Fibroblast of skin of left biceps (primary cell): ENCODE measurements around the gene MYL7.
"Not testable (repeated sequence)": the region's sequence is repeated elsewhere in the genome, so short reads cannot be mapped to it uniquely, and the experiment has no call there.

Experiments
- DNase-seq, 2 experiments: peaks; one replicate each; pipeline ENCODE4 v3.0.0-alpha.2; 2013; ENCODE audit warnings: low read depth in 2 of 2

Gene MYL7, protein sequence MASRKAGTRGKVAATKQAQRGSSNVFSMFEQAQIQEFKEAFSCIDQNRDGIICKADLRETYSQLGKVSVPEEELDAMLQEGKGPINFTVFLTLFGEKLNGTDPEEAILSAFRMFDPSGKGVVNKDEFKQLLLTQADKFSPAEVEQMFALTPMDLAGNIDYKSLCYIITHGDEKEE

DNA sequence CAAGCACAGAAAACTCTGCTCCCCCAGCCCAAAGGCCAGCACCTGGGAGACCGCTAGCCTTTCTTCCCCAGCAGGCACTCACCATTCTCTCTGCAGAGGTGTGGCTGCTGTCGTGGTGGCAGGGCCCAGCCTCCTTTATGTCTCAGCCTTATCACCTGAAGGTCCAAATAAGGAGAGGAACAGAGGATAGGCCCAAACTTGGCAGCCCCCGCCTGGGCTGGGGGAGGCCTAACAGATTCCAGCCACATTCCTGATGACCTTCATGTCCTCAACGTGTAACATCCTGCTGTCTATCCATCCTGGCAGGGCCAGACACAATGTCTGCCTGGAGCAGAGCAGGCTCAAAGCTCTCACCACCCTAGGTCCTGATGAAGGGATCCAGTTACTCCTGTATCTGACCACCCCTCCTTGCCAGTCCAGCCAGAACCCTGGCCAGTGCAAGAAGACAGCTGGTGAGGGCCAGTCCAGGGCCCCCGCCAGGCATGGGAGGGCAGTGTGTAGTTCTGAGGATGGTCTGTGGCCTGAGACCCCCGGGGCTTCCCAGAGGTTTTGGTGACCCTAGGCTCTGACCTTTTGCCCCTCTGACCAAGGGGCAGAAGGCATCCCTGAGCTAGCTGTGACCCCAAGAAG, at the start of gene MYL7:
Gene MYL7, minus strand, starts transcription at position 112 of the 630 bp plus-strand sequence. Its CDS starts 27 bp downstream, at position 85.
- no peak for DNase-seq

DNA sequence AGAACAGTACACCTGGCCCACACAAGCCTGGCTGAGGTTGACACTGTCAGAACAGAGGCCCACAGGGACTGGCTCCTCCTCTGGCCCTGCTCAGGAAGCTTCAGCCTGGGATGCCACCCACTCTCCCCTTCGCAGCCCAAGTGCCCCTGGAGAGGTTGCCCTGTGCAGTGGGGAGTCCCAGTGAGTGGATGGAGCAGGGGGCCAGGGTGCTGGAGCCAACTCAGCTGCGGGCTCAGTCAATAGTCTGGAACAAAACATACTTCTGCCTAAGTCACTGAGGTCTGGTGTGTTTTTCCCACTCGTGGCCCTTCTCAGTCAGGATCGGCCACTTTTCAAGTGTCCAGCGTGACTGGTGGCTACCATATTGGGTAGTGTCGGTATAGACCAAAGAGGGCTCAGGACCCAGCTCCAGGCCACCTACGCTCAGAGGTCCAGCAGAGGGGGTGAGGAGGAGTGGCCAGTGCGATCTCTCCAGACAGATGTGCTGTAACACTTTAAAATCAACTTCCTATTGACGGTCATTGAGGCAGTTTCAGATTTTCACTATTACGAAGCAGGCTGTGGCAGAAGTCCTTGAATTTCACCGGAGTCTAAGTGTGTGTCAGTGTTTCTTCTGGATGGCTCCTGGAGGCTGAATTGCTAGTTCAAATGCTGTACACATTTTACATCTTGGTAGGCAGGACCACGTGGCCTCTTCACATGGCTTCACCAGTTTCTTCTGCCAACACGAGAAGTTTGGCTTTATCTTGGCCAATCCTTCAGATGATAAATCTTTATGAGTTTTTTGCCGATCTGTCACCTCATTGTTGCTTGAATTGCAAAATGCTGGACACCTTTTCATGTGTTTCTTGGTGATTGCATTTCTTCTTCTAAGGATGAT, 49.1 kb upstream of the MYL7 start:
- DNase-seq, result no peak

DNA sequence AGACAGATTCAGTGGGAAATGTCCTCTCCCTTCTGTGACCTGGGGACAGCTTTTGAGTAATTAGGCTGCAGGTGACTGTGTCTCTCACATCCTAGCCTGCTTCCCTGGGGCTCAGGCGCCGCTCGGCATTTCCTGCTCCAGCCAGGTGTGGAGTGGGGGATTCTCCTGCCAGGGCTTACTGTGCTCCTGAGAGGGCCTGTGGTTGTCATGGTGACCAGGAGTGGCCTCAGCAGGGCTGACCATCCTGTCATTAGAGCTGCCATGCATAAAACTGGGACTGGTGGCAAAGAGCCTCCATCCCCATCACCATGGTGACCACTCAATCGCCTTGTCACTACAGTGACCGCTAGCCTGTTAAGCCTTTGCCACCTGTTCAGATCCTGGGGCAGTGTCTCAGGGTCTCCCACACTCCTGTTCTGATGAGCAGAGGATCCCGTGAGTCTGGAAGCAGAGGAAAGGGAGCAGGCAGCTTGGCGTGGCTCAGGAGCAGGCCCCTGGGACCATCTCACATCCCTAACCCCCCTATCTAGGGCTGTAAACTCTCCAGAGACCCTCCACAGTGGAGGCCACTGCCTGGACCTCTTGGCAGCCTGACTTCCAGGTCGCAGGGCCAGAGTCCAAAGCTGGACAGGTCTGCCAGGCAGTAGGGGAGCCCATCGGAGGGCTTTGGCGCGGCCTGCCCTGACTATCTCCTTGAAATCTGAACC, 48.3 kb upstream of the MYL7 start, which contains the start of gene GCK:
Gene GCK, minus strand, starts transcription at position 154 of the 707 bp plus-strand sequence. CDS start 486 bp downstream, outside the sequence.
- DNase-seq, result no peak

DNA sequence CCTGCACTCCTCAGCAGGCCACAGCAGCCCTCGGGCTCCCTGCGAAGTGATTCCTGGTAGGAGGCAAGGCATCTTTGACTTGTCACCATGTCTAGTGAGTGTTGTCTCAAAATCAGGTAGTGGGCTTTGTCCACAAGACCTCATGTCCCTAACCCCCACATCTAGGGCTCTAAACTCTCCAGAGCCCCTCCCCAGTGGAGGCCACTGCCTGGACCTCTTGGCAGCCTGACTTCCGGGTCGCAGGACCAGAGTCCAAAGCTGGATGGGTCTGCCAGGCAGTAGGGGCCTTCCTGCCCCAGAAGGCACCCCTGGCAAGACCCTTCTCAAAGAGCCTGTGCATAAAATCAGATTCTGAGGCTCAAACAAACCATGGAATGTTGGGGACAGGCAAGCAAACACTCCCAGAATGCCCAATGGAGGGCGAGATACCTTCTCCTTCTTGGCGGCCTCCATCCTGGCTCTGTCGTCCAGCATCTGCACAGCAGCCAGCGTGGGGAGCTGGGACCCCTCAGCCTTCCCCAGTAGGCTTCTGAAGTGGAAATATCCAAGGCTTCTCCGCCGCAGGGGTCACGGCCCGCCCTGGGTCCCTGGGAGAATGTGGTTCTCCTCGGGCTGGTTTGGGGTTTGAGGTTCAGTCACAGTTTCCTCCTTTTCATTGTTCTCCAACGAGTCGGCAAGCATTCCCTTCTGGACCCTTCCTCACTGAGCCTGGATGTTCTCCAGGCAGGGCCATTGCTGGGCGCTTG, 47.5 kb upstream of the MYL7 start:
- no peak for DNase-seq

DNA sequence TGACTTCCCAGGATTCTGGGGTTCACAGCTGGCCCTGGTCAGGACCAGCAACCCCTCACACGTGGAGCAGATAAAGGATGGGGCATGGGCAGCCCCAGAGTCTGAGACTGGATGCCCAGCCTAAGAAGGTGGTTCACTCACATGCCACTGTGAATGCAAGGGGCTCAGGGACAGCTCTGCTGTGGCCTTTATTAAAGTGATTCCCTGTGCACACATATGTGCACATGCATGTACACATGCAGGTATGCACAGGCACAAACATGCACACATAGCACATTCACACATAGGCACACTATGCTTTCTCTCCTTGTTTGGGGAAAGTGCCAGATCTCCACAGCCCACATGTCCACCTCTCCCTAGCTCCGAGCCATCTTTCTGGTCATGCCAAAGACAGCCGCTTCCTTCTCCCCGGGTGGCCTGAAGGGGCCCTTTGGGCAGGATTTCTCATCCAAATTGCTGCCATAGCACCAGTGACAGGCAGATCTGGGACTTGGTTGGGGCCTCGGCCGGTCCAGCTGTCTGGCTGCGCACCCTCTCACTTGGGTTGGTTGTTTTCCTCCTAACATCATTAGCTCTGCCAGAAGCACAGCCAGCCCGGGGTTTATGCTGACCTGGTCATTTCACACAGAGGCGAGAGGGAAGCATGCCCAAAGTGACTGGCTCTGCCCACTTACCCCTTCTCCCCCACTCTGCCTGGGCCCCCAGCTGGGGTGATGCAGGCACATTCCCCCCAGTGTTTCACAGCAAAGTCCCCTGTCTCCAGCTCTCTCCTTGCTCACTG, 46.7 kb upstream of the MYL7 start:
- no peak for DNase-seq

DNA sequence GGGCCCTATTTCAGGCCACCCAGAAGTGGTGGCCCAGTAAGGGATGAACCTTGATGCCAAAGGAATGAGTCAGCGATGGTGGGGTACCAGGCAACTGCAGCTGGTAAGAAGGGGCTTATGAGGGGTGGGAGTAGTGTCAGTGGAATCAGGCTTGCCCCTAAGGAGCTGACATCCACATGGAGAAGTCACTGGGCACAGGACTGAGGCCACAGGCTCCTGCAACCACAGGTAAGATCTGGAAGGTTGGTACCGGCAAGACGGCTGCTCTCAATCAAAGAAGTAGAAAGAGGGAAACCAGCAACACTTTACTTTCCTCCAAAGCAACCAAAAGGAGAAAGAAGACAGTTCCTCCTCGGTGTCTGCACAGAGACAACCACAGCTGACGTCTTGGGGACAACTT, 45.6 kb upstream of the MYL7 start:
- DNase-seq, result no peak

DNA sequence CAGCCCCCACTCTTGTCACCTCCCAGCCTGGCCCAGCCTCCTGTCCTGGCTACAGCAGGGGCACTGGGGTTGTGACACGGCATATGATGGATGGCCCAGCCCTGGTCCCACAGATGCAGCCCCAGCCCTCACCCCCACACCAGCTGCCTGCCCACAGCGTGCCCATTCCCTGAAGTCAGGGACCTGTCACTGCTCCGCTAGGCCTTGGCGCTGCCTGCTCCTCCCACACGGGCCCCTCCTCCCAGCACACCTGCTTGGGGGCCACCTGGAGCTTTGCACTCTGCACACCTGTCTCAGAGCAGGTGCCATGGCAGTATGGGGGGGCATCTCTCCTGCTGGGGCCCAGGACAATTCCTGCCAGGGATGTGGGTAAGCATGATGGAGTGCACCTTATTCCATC, 44.6 kb upstream of the MYL7 start:
- no peak for DNase-seq

DNA sequence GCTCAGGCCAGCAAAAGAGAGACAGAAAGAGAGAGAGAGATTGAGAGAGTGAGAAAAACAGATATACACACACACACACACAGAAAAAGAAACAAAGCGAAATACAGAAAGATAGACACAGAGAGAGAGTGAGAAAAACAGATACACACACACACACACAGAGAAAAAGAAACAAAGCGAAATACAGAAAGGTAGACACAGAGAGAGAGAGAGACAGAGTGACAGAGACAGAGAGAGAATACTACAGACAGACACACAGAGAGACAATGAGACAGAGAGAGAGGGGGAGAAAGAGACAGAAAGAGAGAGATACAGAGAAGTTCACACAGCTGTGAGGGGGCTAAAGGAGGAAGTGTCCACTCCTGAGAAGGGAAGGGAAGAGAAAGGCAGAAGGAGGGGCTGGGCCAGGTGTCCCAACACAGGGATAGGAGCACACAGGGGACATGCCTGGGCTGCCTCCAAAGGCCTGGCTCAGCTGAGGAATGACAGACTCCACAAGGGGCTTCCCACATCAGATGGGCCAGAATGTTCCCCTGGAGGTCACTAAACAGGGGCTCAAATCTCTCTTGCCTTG, 43.8 kb upstream of the MYL7 start:
- DNase-seq, result no peak

DNA sequence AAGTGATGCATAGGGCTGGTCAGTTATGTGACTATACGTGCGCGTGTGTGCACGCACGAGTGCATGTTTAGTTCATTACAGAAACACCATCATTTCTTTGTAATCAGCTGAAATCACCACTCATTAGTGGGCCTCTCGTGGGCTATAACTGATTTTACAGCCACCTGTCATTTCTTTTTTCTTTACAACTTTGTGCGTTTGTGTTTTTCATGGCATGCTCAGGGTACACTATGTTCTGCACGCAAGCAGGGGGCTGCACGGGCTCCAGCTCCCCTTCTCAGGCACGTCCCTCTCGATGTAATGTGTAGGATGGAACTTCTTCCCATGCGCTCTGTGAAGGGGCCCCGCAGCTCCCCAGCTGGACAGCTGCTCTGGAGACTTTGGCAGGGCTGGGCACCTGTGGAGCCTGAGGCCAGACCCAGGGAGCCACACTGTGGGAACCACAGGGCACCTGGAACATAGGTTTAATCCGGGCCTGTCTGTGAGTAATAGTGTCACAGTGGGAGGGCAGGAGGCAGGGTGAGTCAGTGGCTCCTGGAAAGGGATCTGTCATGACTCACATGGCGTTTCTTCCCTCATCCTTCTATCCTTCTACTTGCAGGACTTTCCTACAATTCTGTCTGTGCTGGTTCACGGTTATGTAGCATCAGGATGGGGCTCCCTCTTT, 43.2 kb upstream of the MYL7 start:
- peak; percentile 31 to 33 for DNase-seq

DNA sequence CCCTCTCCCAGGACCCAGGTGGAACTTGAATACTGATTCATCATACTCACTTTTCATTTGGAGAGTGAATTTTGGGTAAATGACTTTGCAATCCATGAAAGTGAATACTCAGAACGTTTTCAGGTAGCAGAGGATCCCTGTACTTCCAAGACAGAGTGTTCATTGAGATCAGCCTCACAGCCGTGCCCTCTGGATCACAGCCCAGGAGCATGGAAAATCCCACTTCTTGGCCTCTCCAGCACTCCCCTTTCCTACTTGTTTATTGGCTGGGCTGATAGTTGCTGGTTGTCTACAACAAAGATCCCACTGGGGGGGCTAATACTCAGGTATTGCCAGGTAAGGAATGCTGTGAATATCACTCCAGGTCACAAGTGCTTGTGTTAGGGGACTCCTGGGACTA, 42.3 kb upstream of the MYL7 start:
- no peak for DNase-seq

DNA sequence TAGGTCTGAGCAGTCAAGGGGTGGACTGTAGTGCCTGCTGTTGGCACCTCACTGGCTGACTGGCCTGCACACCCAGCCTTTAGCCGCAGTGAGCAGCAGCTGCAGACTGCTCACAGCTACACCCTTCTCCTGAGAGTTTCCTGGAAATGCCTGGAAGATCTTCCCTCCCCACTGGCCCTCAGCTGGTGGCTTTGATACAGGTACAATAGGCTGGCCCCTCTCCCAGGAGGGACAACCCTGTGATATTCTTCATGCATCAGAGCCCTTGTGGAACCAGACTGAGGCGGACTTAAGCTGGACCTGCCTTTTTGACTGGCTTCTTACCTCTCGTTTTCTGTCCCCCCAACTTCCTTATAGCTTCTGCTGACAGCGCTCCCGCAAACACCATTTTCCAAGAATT, 41.7 kb upstream of the MYL7 start:
- DNase-seq, result no peak

DNA sequence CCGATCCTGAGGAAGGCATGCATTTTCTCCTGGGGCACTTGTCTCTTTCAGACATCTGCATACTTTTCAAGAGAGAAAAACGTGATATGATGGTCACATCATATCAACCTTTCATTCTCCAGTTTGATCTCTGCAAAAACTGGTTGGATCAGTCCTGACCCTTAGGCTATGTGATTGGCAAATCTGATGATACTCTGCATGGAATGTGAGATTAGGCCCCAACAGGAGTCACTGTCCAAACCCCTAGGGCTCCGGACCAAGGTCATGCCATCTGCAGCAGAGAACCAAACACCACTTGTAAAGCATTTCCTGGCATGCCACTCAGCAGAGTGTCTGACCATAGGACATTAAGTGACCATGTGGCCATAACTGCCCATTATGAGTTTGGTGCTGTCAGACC, 39.5 kb upstream of the MYL7 start:
- DNase-seq, result no peak

DNA sequence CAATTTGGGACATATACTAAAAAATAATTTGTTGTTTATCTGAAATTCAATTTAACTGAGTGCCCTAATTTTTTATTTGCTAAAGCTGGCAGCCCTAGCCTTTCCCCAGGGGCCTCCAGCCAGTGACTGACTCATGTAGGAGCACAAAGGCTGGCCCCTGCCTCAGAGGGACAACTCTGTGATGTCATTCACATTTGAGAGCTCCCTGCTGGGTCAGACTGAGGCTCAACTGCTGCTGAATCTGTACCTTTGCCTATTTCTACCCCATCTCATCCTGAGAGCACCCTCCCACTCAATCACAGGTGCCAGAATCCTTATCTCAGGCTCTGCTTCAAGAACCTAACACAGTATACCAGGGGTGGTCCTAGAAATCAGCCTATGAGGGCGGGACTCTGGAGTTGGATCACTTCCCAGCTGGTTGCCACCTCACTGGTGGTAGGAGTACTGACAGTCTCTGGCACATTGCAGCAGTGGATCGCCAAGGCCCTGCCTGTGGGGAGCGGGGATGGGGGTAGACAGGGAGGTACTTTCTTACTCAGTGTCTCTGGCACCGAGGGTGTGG, 36.5 kb upstream of the MYL7 start:
- no peak for DNase-seq

DNA sequence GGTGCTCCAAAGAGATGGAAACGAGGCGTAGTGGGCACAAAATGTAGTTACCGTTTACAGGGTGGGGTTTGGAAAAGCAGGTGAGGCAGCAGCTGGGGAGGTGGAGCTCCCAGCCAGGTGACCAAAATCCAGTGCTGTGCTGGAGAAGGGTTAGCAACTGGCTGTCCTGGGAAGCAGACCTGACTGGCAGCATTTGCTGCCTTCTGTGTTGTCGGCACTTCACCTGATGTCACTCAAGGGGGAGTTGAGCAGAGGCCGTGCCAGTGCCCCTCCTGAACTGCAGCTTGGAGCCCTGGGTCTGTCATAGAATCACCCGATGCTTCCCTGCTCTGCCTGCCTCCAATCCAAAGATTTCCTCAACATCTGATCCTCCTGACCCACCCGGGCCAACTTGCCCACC, 35.4 kb upstream of the MYL7 start:
- no peak for DNase-seq

DNA sequence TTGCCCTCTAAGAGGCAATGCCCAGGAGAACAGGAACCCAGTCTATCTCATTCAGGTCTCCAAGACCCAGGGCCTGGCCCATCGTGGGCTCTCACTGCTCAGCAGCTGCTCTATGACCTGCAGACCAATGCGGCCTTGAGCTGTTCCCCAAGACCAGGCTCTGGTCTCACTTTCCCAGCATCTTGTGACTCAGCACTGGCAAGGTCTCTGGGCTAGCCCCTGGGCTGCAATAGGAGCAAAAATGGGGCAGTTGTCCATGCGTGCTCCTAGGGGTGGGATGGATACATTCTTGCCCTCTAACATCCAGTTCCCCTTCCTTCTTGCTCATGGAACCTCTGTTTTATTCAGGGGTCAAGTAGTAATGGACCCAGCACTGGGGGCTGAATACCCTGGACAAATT, 34.6 kb upstream of the MYL7 start:
- DNase-seq, result no peak

DNA sequence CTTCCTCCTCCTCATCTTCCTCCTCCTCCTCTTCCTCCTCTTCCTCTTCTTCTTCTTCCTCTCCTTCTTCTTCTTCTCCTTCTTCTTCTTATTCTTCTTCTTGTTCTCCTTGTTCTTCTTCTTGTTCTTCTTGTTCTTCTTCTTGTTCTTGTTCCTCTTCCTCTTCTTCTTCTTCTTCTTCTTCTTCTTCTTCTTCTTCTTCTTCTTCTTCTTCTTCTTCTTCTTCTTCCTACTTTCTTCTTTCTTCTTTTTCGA, 33.5 kb upstream of the MYL7 start:
- not testable (repeated sequence) for DNase-seq

DNA sequence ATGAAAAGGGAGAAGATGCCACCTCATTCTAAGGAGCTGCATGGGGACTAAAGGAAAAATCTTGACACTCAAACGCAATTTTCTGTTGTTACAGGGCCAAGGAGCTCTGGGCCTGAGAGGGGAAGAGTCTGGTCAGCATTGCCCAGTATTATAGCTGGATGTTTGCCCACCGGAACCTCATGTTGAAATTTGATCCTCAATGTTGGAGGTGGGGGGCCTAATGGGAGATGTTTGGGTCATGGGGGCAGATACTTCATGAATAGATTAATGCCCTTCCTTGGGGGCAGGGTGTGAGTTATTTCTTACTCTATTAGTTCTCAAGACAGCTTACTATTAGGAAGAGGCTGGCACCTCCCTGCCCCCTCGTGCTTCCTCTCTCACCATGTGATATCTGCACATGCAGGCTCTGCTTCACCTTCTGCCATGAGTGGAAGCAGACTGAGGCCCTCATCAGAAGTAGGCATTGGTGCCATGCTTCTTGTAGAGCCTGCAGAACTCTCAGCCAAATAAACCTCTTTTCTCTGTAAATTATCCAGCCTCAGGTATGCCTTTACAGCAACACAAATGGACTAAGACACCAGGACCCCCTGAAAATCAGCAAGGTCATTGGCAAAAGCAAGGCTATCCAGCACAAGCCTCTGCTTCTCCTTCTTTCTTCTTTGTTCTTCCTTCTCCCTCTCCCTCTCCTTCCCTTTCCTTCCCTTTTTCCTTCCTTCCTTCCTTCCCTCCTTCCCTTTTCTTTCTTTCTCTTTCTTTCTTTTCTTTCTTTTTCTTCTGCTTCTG, 33.0 kb upstream of the MYL7 start:
- DNase-seq, result no peak

DNA sequence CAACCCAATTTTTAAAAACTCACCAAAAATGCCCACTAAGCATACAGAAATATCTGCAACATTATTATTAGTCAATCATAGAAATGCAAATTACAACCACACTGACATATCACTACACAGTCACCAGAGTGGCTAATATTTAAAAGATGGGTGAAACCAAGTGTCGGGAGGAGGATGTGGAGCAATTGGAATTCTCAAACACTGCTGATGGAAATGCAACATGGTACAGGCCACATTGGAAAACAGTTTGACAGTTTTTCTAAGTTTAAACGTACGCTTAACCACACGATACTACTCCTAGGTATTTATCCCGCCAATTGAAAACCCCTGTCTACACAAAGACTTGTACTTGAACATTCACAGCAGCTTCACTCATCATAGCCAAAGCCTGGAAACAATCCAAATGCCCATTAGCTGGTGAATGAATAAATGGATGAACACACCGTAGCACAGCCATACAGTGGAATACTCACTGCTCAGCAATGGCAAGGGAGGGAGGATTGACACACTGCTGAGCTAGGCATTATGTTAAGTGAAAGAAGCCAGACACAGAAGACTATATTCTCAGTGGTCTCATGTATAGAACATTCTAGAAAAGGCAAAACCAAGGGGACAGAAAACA, 31.8 kb upstream of the MYL7 start:
- DNase-seq, result no peak
